NCI-H2227 (cell line): ENCODE data around the gene SAMHD1.
"Not testable (repeated sequence)": the region's sequence is repeated elsewhere in the genome, so short reads cannot be mapped to it uniquely, and the experiment has no call there.

Experiments
- DNase-seq: peaks from one replicate; lab custom pipeline; 2025; ENCODE audit not compliant: unreplicated experiment; lab: John Stamatoyannopoulos, UW

The SAMHD1 gene

DNA sequence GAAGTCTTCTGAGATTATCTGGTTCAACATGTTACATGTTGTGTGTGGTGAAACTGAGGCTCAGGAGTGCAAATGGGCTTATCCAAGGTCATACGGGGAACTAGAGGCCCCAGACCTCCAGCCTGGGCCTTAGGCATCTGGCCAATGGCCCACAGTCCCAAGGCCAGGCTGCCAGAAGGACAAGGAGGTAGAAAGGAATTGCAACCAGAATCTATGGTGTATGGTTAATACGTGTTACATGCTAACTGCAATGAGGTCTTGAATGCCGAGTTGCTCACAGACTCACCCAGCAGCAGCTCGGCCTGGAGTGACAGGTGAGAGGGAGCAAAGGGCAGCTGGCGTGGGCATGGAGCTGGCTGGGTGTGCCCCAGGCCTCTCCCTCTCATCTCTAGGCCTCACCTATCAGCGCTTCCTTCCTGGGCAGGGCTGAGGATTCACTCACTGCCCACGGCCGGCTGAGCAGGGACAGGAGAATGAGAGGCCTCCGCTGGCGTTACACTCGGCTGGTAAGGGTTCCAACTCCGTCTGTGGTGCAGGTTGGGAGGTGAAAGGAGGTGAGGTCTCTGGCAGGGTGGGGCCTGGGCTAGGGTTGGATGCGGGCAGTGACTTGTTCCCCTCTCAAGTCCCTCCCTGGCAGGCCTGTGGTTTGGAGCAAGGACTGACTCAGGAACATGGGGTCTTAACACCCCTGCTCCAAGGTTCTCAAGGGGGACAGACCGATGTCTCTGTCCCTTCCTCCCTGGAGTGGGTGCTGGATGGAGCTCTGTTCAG, 75.6 kb downstream of the SAMHD1 start, which contains the start of gene TLDC2:
Gene TLDC2, plus strand, starts transcription at position 437 of the 771 bp plus-strand sequence. Its CDS starts 37 bp downstream, at position 474.
- no peak for DNase-seq

DNA sequence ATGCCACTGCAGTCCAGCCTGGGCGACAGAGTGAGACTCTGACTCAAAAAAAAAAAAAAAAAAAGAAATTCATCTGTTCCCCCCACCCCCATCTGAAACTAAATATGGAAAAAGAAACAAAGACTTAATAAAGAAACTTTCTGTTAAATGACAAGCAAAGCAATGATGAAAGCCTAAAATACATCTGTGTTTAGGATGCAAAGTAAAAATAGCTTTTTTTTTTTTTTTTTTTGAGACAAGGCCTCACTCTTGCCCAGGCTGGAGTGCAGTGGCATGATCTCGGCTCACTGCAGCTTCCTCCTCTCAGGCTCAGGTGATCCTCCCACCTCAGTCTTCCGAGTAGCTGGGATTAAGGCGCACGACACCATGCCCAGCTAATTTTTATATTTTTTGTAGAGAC, 76.4 kb downstream of the SAMHD1 start:
- DNase-seq, result not testable (repeated sequence)

GRCh38 chr20:36873498-36874189, 77.9 kb downstream of the SAMHD1 start:
- no peak for DNase-seq

GRCh38 chr20:36872852-36873251, 78.7 kb downstream of the SAMHD1 start:
- no peak for DNase-seq

- DNase-seq, result no peak
Measured at GRCh38 chr20:36871640-36872570, 79.6 kb downstream of the SAMHD1 start.

GRCh38 chr20:36866681-36867495, 84.6 kb downstream of the SAMHD1 start:
- DNase-seq, result no peak

GRCh38 chr20:36866164-36866563, 85.3 kb downstream of the SAMHD1 start:
- no peak for DNase-seq

- DNase-seq, result no peak
Measured at GRCh38 chr20:36865861-36866149, 85.7 kb downstream of the SAMHD1 start.

DNA sequence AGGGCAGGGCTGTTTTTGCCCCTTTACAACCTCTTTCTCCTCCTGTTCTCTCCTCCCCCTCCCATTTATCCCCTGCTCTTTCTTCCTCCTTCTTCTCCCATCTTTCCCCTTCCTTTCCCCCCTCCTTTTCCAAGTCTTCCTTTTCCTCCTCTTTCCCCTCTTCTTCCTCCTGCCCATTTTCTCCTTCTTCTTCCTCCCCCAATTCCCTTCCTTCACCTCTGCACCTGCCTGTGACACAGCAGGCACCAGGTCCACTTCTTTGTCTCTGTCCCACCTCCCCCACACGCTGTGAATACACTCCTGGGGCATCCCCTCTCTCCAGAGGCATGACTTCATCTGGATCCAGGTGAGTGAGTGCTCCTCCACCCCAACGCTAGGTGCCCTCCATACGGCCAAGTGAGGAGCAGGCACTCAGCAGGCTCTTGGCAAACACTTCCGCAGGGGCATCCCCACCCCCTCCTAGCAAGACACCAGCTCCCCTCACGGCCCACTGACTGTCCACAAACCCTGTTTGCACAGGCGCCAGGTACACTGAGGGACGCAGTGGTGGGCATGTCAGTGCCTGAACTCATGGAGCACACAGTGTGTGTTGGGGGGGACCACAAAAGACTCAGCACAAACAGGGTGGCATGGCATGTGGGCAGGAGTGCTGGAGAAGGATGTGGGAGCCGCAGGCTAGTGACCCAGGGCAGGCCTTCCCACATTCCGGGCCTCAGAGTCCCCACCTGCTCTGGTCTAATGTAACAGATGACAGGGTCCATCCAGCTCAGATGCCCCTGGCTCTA, 86.2 kb downstream of the SAMHD1 start:
- no peak for DNase-seq

DNA sequence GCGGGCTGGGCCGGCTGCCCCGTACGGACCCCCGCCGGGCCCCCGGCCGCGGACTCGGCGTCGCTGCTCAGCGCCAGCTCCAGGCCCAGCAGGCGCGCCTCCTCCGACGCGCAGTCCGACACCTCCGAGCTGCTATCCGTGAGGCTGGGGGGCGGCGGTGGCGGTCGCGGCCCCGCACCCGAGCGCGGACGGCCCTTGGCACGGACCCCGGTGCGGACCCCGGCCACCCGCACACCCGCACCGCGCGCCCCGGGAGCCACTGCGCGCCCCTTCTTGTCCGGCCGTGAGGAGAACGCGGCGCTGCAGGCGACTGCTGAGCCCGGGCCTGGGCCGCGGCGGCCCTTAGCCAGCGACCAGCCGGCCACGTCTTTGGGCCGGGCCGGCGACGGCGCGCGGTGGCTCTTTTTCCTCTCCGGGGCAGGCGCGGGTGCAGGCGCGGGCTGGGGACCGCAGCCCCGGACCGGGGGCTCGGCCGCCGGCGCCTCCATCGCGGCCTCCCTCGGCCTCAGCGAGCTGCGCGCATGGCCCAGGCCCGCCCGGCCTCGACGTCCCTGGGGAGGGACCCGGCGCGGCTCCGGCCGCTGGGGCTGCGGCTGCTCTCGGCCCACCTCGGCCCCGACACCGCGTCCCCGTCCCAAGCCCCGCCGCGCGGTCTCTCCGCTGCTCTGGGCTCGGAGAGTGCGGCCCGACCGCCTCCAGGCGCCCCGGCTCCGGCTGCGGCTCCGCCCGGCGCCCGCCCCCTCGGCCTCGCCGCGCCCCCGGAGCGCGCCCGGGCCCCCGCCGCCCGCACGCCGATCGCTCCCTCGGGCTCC, 88.4 kb downstream of the SAMHD1 start:
- DNase-seq, result peak; percentile 42

DNA sequence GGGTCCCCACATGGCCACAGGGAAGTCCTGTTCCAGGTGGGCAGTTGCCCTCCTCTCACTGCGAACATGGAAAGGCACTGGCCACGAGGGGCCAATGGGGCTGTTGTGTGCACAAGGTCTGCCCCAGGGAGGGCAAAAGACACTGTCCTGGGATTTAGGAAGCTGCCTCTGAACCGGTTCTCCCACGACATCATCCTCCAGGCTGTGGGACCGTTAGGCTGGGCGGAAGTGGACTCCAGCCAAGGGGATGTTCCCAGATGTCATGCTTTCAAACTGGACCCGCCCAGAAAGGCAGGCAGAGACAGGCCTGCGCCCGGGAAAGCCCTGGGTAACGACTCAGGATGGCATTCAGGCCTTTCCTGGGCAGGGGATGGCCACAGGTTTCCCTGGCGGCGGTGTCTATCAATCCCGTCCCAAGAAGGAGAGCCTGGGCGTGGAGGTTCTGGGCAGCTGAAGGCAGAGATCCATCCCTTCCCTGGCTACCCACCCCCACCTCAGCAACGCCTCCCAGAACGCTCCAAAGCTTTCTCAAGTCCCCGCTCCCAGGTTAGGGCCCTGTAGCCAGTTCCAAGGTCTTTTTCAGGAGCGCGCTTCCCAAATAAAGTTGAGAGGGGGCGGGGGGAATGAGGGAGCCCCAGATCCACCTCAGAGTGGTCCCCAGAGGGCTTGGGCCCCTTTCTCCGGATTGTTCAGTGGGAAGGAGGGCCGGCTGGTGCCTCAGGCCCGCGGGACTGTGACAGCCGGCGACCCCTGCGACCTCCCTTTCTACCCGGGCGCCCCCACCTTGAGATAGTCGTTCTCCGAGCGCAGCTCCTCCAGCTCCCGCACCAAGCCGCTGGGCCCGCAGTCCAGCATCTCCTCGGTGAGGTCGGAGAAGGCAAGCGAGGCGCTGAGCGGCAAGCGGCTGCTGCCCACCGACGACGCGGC, 89.4 kb downstream of the SAMHD1 start:
- peak; percentile 78 for DNase-seq

DNA sequence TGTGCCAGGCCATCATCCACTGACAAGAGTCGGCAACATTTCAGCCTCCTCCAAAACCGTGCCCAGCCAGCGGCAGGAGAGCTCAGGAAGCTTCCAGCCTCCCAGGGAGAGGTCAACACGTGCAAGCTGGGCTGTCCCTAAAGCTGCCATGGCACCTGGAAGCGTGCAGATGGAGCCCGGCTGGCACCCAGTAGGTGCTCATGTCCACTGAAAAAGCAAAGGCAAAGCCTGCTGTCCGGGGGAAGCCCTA, 90.0 kb downstream of the SAMHD1 start:
- DNase-seq, result no peak

DNA sequence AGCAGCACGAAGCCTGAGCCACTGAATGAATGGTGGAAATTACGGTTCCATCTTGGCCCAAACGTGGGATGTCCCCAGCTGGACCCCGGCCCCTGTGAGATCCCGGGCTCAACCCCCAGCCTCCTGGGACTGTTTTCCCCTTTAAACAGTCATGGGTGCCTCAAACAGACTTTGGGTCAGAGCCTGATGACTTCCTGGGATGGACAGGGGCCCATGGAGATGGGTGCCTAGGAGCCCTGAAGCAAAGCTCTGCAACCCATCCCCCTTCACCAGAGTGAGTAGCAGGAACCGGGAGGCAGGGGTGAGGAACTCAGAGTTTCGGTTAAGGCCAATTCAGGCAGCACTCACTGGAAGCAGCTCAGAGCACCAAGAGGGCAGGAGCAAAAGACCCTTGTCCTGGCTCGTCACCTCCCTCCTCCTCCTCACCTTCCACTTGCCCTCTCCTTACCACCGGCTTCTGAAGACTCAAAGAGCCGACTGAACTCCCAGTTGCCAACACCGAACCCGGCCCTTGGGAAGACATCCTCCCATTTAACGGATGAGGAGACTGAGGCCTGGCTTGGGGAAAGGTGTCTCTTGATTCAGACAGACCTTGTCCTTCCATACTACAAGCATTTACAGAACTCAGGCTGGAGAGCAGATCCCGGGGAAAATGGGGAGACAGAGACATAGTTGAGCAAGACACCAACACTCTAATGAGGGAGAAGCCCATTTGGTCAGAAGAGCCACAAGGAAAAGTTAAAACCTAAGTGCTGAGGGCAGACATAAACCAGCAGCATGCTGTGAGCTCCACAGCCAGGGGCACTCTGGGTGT, 90.5 kb downstream of the SAMHD1 start:
- DNase-seq, result no peak

DNA sequence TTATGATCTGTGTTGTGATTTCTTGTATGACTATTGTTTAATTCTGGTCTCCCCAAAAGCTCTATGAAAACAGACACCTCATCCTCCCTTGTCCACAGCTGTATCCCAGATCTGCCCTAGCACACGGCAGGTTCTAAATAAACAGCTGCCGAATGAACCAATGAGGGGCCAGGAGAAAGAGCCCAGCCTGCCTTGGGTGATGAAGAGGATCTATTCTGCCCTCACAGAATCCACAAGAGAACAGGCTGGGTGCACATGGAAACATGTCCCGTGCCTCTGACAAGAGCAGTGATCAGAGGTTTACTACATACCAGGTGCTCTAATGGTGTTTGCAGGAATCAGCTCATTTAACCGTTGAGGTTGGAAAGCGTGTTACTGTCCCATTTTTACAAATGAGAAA, 91.2 kb downstream of the SAMHD1 start:
- DNase-seq, result no peak

- DNase-seq, result no peak
Measured at GRCh38 chr20:36859700-36860330, 91.7 kb downstream of the SAMHD1 start.

DNA sequence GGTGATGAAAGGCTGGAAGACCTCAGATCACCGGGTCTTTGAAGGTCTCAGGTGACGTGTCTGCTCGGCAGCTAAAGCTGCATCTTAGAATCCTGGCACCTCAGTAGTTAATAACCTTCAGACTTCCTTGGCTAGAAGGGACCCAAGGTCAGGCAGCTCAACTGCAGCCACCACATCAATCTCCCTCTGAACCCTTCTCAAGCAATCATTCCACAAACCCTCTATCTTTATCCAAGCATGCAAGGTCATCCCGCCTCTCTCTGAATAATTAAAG, 92.3 kb downstream of the SAMHD1 start:
- DNase-seq, result no peak
